Adrenal gland (tissue), 5 donors: Measurements from ENCODE around the gene BLNK.

Source experiments
- POLR2A ChIP-seq, 2 donors: fragments of 450-650 bp; IDR thresholded peaks; one replicate each; pipeline ENCODE4 v1.6.1; 2017; ENCODE audit warnings: antibody characterized with exemption in 2 of 2, mild to moderate bottlenecking in 2 of 2, moderate library complexity in 1 of 2
- TF ChIP-seq, protein P1 (sequence below), 6 experiments: fragments of 450-650 bp in 4 of 6; fragments of 200-600 bp in 2 of 6; sonication (generic) in 1 of 6; IDR thresholded peaks; 1 replicate in 5 of 6; 2 replicates in 1 of 6; pipeline versions ENCODE4 v1.5.1 to v1.8.0; 2016 to 2021; ENCODE audit warnings: antibody characterized with exemption in 6 of 6, mild to moderate bottlenecking in 2 of 6, moderate library complexity in 1 of 6
- donor health status: DM: no; HTN: no; CAD: no.

DNA sequence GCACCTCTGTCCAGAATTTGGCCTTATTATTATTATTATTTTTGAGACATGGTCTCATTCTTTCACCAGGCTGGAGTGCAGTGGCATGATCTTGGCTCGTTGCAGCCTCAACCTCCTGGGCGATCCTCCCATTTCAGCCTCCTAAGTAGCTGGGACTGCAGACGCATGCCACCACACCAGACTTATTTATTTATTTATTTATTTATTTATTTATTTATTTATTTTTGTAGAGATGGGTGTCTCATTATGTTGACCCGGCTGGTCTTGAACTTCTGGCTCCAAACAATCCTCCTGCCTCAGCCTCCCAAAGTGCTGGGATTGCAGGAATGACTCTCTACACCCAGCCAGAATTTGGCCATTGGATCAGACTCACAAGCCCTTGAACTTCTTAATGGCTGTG is 6.4 kb downstream of the BLNK start:
- TF ChIP-seq, protein P1, sequence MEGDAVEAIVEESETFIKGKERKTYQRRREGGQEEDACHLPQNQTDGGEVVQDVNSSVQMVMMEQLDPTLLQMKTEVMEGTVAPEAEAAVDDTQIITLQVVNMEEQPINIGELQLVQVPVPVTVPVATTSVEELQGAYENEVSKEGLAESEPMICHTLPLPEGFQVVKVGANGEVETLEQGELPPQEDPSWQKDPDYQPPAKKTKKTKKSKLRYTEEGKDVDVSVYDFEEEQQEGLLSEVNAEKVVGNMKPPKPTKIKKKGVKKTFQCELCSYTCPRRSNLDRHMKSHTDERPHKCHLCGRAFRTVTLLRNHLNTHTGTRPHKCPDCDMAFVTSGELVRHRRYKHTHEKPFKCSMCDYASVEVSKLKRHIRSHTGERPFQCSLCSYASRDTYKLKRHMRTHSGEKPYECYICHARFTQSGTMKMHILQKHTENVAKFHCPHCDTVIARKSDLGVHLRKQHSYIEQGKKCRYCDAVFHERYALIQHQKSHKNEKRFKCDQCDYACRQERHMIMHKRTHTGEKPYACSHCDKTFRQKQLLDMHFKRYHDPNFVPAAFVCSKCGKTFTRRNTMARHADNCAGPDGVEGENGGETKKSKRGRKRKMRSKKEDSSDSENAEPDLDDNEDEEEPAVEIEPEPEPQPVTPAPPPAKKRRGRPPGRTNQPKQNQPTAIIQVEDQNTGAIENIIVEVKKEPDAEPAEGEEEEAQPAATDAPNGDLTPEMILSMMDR (IDR thresholded peaks at IDR 0.05), result no peak
- TF ChIP-seq POLR2A (IDR thresholded peaks at IDR 0.05), result no peak
